Measurements from ENCODE around the gene STRC.
"Not testable (repeated sequence)": the region's sequence is repeated elsewhere in the genome, so short reads cannot be mapped to it uniquely, and the experiment has no call there.

Gene STRC

DNA sequence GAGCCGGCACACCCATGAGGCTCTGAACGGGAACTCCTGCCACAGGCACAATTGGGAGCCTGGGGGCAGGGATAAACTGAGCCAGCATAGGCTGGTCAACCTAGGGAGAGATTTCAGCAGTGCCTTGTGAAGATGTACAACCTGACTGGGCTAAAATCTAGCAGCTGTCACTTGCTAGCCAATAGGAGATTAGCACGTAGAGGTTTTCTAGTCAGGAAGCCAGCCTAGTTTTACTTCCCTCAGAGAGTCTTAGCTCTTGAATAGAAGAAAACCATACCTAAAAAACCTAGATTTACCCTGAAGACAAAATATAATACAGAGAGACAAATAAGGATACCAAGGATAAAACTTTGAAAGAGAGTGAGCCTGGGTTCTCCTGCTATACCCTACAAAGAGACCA lies 55.8 kb downstream of the STRC start:
- FAIRE-seq = not testable (repeated sequence)

DNA sequence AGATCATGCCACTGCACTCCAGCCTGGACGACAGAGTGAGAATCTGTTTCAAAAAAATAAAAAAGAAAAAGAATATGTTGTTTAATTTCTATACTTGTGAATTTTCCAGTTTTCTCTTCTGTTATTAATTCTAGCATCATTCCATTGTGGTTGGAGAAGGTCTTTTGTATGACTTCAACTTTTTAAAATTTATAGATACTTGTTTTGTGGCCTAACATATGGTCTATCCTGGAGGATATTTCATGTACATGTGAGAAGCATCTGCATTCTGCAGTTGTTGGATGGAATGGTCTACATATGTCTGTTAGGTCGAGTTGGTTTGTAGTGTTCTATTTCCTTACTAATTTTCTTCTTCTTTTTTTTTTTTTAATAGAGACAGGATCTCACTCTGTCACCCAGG lies 65.6 kb downstream of the STRC start:
- no peak for FAIRE-seq

DNA sequence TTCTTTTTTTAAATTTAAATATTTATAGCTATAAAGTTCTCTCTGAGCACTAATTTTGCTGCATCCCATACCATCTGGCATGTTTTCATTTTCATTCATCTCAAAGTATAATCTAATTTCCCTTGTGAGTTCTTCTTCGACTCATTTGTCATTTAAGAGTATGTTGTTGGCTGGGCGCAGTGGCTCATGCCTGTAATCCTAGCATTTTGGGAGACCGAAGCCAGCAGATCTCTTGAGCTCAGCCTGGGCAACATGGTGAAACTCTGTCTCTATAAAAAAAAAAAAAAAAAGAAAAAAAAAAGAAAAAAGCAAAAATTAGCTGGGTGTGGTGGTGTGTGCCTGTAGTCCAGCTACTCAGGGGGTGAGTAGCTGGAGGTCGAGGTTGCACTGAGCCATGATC lies 66.3 kb downstream of the STRC start:
- FAIRE-seq = no peak

DNA sequence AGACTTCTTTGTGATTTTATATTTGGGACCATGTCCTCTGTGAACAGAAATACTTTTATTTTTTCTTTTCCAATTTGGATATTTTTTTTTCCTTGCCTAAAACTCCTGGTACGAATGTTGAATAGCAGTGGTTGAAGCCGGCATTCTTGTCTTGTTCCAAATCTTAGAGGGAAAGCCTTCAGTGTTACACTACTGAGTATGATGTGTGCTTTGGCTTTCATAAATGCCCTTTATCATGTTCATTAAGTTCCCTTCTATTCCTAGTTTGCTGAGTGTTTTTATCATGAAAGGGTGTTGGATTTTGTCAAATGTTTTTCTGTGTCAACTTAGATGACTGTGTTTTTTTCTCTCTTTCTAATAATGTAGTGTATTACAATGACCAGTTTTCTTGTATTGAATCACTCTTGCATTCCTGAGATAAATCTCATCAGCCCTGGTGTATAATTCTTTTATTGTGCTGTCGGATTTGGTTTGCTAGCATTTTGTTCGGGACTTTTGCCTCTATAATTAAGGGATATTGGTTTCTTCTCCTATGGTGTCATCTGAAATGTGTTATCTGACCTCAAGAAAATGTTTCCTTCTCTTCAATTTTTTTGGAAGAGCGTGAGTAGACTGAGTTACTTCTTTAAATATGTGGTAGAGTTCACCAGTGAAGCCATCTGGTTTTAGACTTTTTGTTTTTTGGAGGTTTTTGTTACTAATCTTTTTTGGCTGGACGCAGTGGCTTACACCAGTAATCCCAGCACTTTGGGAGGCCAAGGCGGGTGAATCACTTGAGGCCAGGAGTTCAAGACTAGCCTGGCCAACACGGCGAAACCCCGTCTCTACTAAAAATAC lies 67.9 kb downstream of the STRC start:
- no peak for FAIRE-seq

Measured in islet of Langerhans (tissue), 1 donor.